Fibroblast of skin of left biceps (primary cell): ENCODE measurements around the gene CORO7.
A peak's percentile ranks its signal among the peaks of the same experiment; 100 is the strongest.

Experiments
- DNase-seq, 2 experiments: peaks; one replicate each; pipeline ENCODE4 v3.0.0-alpha.2; 2013; ENCODE audit warnings: low read depth in 2 of 2

CORO7 gene

GRCh38 chr16:4372001-4372577, 44.3 kb downstream of the CORO7 start:
- DNase-seq, result no peak

DNA sequence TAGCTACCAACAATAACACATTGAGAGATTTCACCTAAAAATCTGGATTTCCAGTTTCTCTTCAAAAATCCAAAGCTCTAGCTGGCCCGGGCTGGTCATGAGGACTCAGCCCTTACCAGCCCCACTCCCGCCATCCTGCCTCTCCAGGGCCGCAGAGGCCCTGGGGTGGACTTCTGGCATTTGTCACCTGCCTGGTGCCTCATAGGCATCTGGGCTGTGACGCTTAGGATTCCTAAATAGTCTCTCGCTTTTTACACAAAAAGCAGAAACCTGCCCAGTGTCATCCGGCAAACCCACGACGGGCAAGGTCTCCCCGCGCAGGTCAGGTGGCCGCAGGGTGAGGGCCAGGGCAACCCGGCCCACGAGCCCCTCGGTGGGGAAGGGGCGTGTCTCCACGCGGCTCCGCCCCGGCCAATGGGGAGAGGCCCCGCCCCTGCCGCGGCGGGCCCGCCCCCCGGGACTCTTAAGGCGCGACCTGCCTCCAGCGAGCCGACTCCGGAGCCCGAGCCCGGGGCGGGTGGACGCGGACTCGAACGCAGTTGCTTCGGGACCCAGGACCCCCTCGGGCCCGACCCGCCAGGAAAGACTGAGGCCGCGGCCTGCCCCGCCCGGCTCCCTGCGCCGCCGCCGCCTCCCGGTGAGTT, 44.9 kb downstream of the CORO7 start, which contains the start of gene VASN:
TSS of gene VASN (plus strand) at position 492 of the 644 bp plus-strand sequence. CDS start 9,030 bp downstream, outside the sequence.
- peak; percentile 50 to 51 for DNase-seq

DNA sequence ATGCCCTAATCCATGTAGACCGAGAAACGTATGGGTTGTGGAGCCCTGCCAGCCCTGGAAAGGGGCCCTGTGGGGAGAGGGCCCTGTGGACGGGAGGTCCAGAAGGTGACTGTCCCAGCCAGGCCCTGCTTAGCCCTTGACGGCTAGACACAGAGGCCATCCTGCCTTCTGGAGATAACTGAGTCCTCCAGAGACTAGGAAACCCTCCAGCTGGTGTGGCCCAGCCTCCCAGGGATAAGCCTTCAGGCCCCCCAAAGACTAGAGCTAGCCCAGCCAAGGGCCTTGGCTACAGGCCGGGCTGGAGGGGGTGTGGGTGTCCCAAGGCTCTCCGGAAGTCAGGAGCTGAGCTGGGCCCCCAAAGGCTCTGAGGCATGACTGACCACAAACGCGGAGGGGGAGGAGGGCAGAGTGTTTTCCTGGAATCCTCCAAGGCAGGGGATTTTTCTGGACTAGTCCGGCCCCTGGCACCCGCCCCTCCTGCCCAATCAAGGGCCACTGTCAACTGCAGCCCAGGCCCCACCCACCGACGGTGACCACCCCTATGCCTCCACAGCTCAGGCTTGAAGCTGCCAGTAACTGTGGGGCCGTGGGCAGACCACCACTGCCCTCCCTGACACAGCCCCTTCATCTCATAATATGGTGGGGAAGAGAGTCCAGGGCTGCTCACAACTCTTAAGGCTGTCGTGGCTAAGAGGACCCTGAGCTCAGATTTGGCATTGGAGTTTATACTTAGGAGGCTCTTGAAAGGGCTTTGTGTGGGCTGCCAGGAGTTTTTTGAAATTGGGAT, 45.6 kb downstream of the CORO7 start:
- no peak for DNase-seq

DNA sequence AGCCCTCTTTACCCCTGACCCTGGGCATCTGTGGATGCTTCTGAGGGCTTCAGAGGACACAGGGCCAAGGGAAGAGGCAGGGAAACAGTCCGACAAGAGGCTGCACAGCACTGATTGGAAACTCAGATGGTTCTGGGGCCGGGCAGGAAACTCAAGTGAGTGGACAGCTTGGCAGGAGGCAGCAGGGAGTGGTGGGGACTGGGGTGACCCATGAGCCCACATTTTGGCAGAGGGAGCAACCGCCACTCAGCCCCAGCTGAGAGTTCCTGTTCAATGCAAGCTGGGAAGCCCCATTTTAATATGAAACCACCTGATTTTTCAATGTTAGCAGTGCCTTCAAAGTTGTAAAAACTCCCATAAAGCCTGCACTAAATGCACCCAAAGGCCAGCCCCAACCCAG, 46.2 kb downstream of the CORO7 start:
- DNase-seq, result no peak

GRCh38 chr16:4369007-4369733, 47.2 kb downstream of the CORO7 start:
- no peak for DNase-seq

DNA sequence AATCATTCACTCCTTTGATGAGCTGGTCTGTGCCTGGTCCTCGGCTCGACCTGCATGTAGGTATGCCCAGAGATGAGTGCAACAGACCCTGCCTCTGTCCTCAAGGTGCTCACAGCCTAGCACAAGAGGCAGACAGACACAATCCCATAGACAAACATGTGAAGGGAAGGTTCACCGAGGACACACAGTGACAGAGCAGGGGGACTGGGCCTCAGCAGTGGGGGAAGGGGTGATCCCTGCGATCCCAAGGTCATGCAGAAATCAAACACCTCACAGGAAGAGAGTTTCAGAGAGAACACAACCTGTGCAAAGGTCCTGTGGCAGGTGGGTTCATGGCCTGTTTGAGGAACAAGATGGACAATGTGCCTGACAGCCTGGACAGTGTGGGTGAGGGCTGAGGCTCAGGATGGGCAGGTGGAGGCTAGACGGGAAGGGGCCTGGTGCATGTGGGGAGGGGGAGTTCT, 49.0 kb downstream of the CORO7 start:
- DNase-seq, result no peak

- DNase-seq, result no peak
Measured at GRCh38 chr16:4366016-4366415, 50.4 kb downstream of the CORO7 start.

GRCh38 chr16:4365615-4366014, 50.8 kb downstream of the CORO7 start:
- no peak for DNase-seq

GRCh38 chr16:4365014-4365406, 51.4 kb downstream of the CORO7 start:
- DNase-seq, result no peak

DNA sequence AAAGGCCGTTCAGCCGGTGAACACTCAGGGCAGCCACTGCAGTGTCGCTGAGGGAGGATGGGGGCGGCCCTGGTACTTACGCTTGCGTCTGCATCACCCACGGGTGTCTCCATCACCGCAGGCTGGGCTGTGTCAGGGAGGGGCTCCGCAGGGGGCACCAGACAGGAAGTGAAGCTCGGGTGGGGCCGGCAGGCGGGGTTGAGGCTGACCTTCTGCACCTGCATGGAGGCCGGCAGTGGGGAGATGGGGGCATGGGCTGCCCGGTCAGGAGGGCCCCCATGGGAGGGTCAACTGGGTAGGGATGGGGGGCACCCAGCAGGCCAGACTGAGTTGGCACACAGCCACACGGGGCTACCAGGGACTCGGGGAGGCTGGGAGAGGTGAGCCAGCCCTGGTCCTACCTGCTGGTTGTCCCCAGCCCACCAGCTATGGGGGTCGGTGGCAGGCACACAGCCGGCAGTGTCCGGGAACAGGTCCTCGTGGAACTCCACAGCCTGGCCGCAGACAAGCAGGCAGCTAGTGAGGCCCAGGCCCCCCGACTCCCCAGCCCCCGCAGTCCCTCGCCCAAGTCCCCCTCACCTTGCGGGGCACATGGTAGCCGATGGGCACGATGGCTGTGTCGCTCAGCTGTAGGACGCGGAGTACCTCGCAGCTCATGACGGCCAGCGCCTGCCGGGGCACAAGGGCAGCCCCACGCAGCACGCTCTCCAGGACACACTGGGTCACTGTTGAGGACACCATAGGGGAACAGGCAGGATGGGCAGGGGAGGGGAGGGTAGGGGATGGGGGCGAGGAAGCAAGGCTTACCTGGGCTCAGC, 52.0 kb downstream of the CORO7 start:
- no peak for DNase-seq

GRCh38 chr16:4362476-4363135, 53.8 kb downstream of the CORO7 start:
- no peak for DNase-seq

- DNase-seq, result no peak
Measured at GRCh38 chr16:4361944-4362311, 54.5 kb downstream of the CORO7 start.

DNA sequence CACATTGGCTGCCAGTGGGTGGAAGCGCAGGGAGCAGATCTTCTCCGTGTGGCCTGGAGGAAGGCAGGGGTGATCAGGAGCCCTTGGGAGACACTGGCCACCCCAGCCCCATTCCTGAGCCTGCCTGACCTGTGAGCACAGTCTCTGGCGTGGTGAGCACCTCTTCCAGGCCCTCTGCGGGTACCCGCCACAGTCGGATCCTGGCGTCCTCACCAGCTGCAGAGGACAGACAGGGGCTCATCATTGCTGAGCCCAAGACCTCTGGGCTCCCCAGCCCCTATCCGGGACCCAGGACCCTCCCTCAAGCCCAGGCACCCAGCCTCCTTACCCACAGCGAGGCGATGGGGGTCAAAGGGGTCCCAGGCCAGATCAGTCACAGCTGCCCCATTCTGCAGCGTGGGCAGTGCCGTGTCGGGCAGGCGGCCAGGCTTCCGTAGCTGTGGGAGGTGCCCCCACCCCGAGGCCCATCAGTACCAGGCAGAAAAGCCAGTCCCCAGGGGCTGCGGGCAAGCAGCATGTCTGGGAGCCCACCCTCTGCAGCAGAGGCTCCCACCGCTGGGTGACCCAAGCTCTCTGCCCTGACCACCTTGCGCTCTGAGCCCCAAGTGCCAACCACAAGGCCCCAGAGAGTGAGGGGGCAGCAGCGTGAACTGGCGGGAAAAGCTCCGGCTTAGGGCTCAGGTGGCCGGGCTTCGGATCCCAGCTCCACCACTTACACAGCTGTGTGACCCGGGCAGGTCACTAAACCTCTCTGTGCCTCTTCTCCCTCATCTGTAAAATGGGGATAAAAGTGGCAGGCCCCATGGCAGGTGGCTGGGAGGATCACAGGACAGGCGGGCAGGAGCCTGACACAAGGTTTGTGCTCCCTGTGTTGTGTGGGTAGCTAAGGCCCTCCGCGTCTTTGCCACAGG, 55.1 kb downstream of the CORO7 start:
- no peak for DNase-seq

DNA sequence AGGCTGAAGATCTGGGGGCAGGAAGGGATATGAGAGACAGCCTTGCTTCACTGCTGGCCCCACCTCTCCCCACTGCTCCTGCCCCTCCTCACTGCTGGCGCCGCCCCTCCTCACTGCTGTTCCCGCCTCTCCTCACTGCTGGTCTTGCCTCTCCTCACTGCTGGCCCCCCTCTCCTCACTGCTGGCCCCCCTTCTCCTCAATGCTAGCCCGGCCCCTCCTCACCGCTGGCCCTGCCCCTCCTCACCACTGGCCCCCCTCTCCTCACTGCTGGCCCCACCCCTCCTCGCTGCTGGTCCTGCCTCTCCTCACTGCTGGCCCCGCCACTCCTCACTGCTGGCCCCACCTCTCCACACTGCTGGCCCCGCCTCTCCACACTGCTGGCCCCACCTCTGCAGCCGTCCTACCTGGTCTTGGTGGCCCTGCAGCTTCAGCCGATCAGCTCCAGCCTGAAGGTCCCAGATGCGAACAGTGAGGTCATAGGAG, 55.8 kb downstream of the CORO7 start:
- DNase-seq, result no peak

DNA sequence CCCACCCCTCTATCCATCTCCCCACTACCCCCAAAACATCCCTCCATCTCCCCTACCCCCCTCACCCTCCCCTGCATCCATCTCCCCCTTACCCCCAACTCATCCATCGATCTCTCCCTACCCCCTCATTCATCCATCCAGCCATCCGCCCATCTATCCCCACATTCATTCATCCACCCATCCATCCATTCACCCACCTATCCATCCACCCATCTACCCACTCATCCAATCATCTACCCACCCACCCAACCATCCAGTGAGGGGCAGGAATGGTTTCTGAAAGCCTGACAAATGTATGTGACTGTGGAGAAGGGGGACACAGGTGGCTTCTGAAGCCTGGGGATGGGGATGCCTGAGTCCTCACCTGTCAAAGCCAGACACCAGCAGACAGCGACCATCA, 56.5 kb downstream of the CORO7 start:
- DNase-seq, result no peak

DNA sequence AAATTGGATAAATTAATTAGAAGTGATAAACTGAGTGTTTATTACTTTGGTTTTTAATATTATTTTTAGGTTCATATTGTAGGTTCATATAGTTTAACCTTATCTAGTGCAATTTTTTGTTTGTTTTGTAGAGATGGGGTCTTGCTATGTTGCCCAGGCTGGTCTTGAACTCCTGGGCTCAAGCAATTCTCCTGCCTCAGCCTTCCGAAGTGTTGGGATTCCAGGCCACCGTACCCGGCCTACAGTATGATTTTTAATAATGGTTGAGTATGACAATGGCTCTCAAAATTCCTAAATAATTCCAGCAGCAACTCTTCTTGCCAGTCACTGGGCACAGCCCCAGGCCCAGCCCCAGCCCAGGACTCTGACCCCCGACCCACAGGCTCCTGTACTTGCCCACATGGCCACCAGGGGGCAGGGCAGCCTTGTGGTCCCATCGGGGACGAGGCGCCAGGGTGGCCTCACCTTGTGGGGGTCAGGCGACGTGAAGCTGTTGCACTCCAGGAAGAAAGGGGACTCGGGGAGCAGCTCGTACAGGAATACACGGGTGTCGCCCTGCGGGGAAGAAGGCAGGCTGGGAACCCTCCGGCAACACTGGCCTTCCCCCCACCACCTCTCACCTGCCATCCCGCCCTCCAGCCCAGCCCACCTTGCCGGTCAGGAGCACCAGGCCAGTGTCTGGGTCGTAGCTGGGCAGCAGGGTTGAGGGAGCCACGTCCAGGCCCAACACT, 57.4 kb downstream of the CORO7 start:
- no peak for DNase-seq

DNA sequence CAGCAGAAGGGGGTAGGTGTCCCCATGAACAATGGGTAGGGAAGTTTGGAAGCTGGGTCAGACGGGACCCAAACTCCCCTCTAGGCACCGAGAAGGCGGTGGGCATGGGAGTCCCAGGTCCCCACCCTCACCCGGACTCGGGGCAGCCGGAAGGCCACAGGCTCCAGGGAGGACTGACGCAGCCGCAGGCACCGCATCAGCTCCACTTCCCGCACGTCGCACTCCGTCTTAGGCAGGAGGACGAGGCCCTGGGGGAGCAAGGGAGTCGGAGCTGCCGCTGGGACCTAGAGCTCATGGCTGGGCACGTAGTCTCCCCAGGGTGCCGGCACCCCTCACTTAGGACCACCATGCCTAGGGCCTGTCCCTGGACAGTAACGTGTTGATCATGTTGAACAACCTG, 58.2 kb downstream of the CORO7 start:
- no peak for DNase-seq

- no peak for DNase-seq
Measured at GRCh38 chr16:4356820-4357219, 59.6 kb downstream of the CORO7 start.
